ENCODE data around the gene EIF4G1. TPM values are rescaled to one million over a fixed set of nuclear protein-coding genes. Genes with fewer than 3 reads are reported as not detected.

The EIF4G1 gene
- total RNA-seq, 1 experiment from 2014 or later, result 312 TPM

DNA sequence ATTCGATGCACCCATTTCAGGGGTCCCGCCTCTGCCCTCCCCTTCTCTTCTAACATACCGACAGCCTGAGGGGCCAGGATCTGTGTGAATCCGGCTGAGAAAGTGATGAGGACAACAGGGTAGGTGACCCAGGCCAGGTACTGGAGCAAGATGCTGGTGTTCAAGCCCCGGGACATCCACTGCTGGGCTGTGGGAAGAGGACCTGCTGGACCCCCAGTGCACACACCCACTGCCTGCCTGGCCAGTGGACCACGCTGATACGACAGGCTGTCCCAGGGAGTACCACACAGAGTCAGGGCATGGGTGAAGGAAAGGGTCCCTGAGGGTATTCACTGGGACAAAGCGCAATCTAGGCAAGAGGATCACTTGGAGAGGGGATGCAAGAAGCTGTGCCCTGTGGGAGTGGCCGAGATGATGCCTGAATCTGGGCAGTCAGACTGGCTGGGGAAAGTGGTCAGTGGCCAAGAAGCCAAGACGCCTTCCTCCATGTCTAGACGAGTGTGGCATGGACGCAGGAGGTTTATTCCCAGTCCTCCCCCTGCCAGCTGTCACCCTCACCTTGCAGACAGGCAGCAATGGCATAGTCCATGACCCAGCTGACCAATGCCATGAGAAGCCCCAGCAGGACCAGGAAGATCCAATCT lies 43.8 kb downstream of the EIF4G1 start:
- Histone ChIP-seq H3K36me3 (no peaks in the 10 kb centered on the region), H3K4me3 (no peak overlapping the region), H3K4me1 (peaks cover 8% of the 10 kb centered on the region; the same call in 1 of the 2 replicates), H3K27me3 (no peaks in the 10 kb centered on the region), H3K9me3 (replicated peaks) (no peaks in the 10 kb centered on the region), H3K27ac (no peak overlapping the region)
- no peak for DNase-seq

DNA sequence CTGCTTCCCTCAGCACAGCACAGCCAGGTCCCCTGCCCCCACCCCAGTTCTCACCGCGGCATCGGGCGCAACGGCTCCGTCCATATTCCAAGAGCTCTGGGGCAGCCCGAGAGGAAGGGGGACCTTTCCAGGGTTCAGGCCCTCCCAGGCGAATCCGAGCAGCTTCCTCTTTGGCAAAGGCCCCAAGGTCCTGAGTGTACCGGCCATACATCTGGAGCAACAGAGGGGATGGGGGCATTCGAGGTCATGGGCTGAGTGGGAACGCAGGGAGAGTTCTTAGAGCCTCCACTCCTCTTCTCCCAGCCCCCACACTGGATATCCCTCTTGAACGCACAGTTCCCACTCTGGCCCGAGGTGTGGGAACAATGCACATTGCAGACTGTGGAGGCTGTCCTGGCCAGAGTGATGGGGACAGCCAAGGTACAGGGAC lies 44.5 kb downstream of the EIF4G1 start:
- Histone ChIP-seq H3K27ac (no peak overlapping the region), H3K9me3 (replicated peaks) (no peaks in the 10 kb centered on the region), H3K27me3 (no peaks in the 10 kb centered on the region), H3K4me1 (peaks cover 8% of the 10 kb centered on the region; the same call in 1 of the 2 replicates), H3K4me3 (no peak overlapping the region), H3K36me3 (no peaks in the 10 kb centered on the region)
- DNase-seq, result no peak

- no peak for DNase-seq
- Histone ChIP-seq H3K4me3 (no peak overlapping the region), H3K36me3 (no peaks in the 10 kb centered on the region; the same call in none of the 2 replicates)
These were observed 45.2 kb downstream of the EIF4G1 start for GRCh38 chr3:184359610-184360009.

DNA sequence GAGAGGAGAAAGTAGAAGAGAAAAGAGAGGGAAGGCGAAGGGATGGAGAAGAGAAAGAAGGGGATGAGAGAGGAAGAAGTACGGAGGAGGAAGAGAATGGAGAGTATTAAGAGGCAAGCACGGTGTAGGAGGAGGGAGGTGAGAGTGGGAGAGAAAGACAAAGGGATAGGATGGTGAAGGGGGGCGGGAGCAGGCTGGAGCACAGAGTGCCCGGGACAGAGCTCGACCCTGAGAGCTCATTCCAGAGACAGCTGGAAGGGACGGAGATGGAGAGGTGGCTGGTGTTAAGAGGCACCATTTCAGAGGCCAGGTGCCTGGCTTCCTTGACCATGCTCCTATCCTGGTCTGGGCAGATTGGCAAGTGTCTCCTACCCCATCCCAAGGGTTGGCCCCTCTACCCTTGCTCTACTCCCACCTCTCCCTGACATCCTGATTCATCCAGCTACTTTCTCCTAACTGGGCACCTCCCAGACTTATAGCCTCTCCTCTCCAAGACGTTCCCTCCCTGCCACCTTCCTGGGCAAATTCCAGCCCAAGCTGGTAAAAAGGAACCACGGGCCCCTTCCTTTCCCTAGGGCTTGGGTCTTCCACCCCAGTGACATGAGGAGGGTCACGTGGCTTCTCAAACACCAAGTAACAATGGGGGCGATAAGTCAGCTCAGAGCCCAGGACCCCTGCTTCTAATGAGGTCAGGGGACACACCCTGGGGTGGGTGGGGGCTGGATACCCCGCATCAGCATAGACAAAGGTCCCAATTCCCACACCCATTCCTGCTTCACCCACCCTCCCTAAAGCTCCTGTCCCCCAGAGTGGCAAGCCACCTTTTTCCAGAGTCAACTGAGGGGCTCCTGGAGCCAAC lies 45.9 kb downstream of the EIF4G1 start:
- H3K4me1 ChIP-seq, result peaks cover 7% of the 10 kb centered on the region; the same call in 1 of the 2 replicates
- peaks cover 6% of the 10 kb centered on the region for H3K36me3 ChIP-seq
- H3K27me3 ChIP-seq, result no peaks in the 10 kb centered on the region
- peak overlapping the region; percentile 76 for H3K4me3 ChIP-seq
- no peak for DNase-seq
- H3K27ac ChIP-seq, result no peak overlapping the region
- no peaks in the 10 kb centered on the region for H3K9me3 ChIP-seq (replicated peaks)

More at GRCh38 chr3:184359610-184360009, 45.2 kb downstream of the EIF4G1 start:
- Histone ChIP-seq H3K27ac (no peak overlapping the region), H3K27me3 (no peaks in the 10 kb centered on the region), H3K9me3 (replicated peaks) (no peaks in the 10 kb centered on the region), H3K4me1 (peaks cover 8% of the 10 kb centered on the region; the same call in 1 of the 2 replicates)

DNA sequence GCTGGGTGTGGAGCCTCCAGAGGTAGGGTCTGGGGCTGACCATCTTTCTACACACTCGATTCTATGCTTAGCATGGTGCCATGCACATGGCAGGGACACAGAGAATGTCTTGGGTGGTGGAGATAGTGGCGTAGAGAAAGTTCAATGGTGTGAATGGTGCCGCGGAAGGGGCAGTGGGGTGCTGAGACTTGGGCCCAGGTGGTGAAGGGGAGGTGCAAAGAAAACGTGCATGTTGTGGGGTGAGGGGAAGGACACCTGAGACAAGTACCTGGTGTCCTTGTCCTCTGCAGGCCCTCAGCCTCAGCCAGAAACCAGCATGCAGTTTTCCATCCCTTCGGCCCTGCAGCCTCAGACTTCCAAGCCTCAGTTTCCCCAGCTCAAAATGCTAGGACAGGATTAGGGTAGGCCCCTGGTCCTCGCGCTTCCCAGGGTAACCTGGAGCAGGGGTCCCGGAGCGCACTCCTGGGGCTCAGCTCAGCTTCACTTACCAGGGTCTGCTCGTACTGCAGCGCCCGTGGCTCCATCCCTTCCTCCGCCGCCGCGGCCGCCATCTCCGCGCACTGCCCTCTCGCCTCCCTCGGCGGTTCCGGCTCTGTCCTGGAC lies 46.6 kb downstream of the EIF4G1 start:
- H3K4me1 ChIP-seq, result no peaks in the 10 kb centered on the region; the same call in 1 of the 2 replicates
- H3K9me3 ChIP-seq (replicated peaks), result no peaks in the 10 kb centered on the region
- H3K36me3 ChIP-seq, result peaks cover 10% of the 10 kb centered on the region
- H3K4me3 ChIP-seq, result peak overlapping the region; percentile 76
- no peak for DNase-seq
- H3K27me3 ChIP-seq, result no peaks in the 10 kb centered on the region
- H3K27ac ChIP-seq, result no peak overlapping the region

DNA sequence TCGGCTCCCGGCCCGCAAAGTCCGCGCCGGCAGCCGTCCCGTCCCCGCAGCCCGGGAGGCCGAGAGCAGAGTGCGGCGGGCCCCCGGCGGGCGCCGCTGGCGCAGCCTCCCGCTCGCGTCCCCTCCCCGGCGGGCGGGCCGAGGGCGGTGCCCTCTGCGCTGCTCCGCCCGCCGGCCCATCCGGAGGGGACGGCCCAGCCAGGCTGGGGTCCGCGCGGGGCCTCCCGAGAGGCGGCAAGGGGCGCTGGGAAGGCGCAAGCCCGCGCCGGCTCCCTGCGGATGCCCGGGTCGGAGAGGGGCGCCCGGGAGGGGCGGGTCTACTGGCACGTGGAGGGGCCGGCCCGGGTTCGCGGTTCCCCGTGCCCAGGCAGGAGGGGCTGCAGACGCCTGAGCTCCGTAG lies 47.1 kb downstream of the EIF4G1 start, which contains the start of the genes CLCN2 and POLR2H:
TSS of gene CLCN2 (minus strand) at position 74 of the 400 bp plus-strand sequence. CDS start 126 bp downstream, outside the sequence.
TSS of gene POLR2H (plus strand) at position 179 of the 400 bp plus-strand sequence. CDS start 1,783 bp downstream, outside the sequence.
- Histone ChIP-seq H3K27me3 (no peaks in the 10 kb centered on the region), H3K9me3 (replicated peaks) (no peaks in the 10 kb centered on the region), H3K4me1 (no peaks in the 10 kb centered on the region; the same call in 1 of the 2 replicates), H3K36me3 (peaks cover 11% of the 10 kb centered on the region), H3K27ac (peak within 1 kb of the TSS; percentile 81), H3K4me3 (peak within 1 kb of the TSS; percentile 76)
- DNase-seq, result peak; percentile 62 to 73

DNA sequence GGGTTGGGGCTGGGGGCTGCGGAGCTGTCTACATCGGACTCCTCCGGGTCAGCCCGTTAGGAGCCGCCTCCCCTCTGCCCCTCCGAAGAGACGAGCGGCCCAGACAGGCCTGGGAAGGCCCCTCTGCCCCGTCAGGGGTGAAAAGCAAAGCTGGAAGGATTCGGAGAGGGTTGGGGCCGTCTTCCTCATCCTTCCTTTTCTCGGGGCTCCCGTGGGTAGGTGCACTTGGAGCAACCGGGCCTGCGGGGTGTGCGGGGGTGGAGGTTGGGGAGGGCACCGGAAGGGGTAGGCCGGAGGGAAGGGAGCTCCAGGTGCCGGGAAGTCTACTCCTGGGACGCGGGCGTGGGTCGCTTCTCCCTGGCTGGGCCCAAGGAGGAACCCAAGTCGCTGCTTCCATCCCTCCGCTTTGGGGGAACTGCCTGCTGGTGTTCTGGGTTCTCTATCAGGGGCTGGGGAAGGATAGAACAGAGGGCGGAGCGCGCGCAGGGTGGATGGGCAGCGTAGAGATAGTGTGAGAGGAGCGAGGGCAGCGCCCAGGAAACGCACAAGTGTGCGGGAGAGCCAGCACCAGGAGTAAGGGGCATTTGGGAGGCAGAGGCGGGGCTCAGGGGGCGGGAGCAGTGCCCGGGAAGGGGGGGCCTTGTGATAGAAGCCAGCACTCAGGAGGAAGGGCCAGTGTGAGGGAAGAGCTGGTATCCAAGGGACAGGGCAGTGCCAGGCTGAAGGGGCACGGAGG lies 47.7 kb downstream of the EIF4G1 start:
- peaks cover 15% of the 10 kb centered on the region for H3K36me3 ChIP-seq
- H3K9me3 ChIP-seq (replicated peaks), result no peaks in the 10 kb centered on the region
- H3K27ac ChIP-seq, result peak overlapping the region; percentile 81
- no peaks in the 10 kb centered on the region for H3K27me3 ChIP-seq
- peak overlapping the region; percentile 76 for H3K4me3 ChIP-seq
- peak; percentile 52 to 62 for DNase-seq
- H3K4me1 ChIP-seq, result no peaks in the 10 kb centered on the region; the same call in 1 of the 2 replicates

- peaks cover 18% of the 10 kb centered on the region for H3K36me3 ChIP-seq
- H3K27me3 ChIP-seq, result no peaks in the 10 kb centered on the region
- H3K9me3 ChIP-seq (replicated peaks), result no peaks in the 10 kb centered on the region
- H3K4me3 ChIP-seq, result peak overlapping the region; percentile 76
- H3K4me1 ChIP-seq, result no peaks in the 10 kb centered on the region; the same call in 1 of the 2 replicates
- peak overlapping the region; percentile 81 for H3K27ac ChIP-seq
- DNase-seq, result peak; percentile 95 to 98
These were observed 48.5 kb downstream of the EIF4G1 start for GRCh38 chr3:184362668-184363546.

DNA sequence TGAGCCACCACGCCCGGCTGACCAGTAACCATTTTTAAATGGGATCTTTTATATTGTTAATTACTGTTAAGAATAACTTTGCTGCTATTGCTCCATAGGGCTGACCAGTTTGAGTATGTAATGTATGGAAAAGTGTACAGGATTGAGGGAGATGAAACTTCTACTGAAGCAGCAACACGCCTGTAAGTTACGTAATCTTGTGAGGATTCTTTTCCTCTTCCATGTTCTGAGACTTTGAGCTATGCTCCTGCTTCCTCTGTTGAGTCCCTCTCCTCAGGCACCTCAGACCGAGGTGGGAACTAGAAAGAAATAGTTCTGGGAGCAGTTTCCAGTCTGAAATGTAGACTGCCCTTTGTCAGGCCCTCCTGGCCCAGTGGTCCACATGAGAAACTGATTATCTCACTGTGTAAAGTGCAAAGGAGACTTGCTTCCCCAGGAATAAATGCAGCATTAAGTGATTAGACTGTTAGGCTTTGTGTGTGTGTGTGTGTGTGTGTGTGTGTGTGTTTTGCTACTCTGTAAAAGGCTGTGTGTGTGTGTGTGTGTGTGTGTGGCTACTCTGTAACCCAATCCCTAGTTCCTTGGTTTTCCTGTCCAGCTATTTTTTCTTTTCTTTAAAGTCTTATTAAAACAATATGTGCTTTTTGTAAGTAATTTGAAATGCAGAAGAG lies 52.3 kb downstream of the EIF4G1 start:
- no peak for DNase-seq
- Histone ChIP-seq H3K9me3 (replicated peaks) (no peaks in the 10 kb centered on the region), H3K27ac (no peak overlapping the region), H3K36me3 (peaks cover 26% of the 10 kb centered on the region), H3K4me3 (no peak overlapping the region), H3K4me1 (peaks cover 5% of the 10 kb centered on the region), H3K27me3 (no peaks in the 10 kb centered on the region)

DNA sequence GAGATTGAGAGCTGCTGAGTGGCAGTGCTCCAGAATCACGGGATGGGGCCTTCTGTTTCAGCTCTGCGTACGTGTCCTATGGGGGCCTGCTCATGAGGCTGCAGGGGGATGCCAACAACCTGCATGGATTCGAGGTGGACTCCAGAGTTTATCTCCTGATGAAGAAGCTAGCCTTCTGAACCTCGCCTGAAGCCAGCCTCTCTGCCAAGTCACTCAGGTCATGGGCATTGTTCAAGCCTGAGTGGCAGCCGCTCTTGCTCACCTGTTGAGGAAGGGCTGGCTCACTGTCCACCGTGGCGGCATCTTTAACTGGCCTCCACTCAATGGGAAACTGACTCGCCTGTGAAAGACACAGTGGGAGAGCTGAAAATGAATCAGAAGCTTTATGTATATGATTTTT lies 53.7 kb downstream of the EIF4G1 start:
- H3K4me1 ChIP-seq, result peaks cover 8% of the 10 kb centered on the region
- H3K36me3 ChIP-seq, result peaks cover 26% of the 10 kb centered on the region
- no peak overlapping the region for H3K27ac ChIP-seq
- DNase-seq, result no peak
- H3K27me3 ChIP-seq, result no peaks in the 10 kb centered on the region
- H3K4me3 ChIP-seq, result no peak overlapping the region
- no peaks in the 10 kb centered on the region for H3K9me3 ChIP-seq (replicated peaks)

GRCh38 chr3:184368586-184369183 lies 54.3 kb downstream of the EIF4G1 start:
- Histone ChIP-seq H3K27ac (no peak overlapping the region), H3K27me3 (no peaks in the 10 kb centered on the region), H3K4me1 (peaks cover 8% of the 10 kb centered on the region), H3K36me3 (peaks cover 26% of the 10 kb centered on the region), H3K9me3 (replicated peaks) (no peaks in the 10 kb centered on the region), H3K4me3 (no peak overlapping the region)
- no peak for DNase-seq

DNA sequence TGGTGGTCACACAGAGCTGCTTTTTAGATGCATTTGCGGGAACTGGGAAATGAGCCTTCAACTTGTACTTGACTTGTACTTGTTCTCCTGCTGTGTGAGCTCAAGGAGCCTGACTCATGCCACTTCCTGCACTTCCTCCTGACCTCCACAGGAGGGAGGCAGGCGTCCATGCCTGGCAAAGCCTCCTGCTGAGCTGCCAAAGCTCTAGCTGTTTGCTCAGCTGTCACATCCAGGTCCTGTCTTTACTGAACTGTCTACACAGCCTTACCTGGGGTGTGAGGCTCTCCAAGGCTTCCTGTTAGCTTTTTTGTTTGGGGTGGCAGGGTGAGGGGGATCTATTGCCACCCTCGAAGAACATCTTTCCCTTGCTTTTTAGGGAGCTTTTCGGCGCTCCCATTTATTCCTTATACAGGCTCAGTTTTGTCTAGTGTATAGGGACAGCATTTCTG lies 57.2 kb downstream of the EIF4G1 start:
- no peak overlapping the region for H3K27ac ChIP-seq
- no peaks in the 10 kb centered on the region for H3K9me3 ChIP-seq (replicated peaks)
- H3K27me3 ChIP-seq, result no peaks in the 10 kb centered on the region
- DNase-seq, result peak; percentile 84 to 90
- peaks cover 14% of the 10 kb centered on the region for H3K36me3 ChIP-seq
- no peak overlapping the region for H3K4me3 ChIP-seq
- peaks cover 8% of the 10 kb centered on the region for H3K4me1 ChIP-seq
